GM12878 (cell line): Measurements from ENCODE around the gene ALDH1L1. TPM values are rescaled to one million over a fixed set of nuclear protein-coding genes. Genes with fewer than 3 reads are reported as not detected.

Experiments
- ATAC-seq: fragments of 200-7000 bp; cut with Tn5 transposase; 3 replicates; pipeline ENCODE4 v1.9.1; 2020; ENCODE audit warnings: mild to moderate bottlenecking, moderate library complexity
- BruUV-seq: library from RNA; stranded (reverse); fragments of 400-500 nt; replicated peaks from 2 replicates; lab custom pipeline; 2021; lab: Mats Ljungman, UMichigan
- CTCF ChIA-PET: fragments of 300-600 bp; sonication (Branson Sonifier 250); formaldehyde crosslinking; extraction: SDS; loops from one replicate; lab custom pipeline; 2021; ENCODE audit warnings: inconsistent platforms; lab: Yijun Ruan, JAX
- POLR2A ChIA-PET: fragments of 350-600 bp; formaldehyde crosslinking; extraction: SDS; loops from one replicate; lab custom pipeline; 2021; ENCODE audit warnings: inconsistent platforms; lab: Charles Lee
- RAD21 ChIA-PET: fragments of 300-600 bp; sonication (Branson Sonifier 250); formaldehyde crosslinking; loops from one replicate; lab custom pipeline; 2023; ENCODE audit warnings: antibody characterized with exemption; ENCODE audit not compliant: unreplicated experiment; lab: Charles Lee
- SMC1A ChIA-PET: fragments of 300-600 bp; sonication (Branson Sonifier 250); formaldehyde crosslinking; loops from one replicate; lab custom pipeline; 2023; ENCODE audit not compliant: unreplicated experiment, uncharacterized antibody; lab: Charles Lee
- DNase-seq: peaks from one replicate; pipeline ENCODE4 v3.0.0-alpha.2; 2011; ENCODE audit warnings: low read depth, low spot score
- FAIRE-seq: peaks from 3 replicates; lab custom pipeline; 2011; peaks lifted over from hg19 to GRCh38; lab: Jason Lieb, UNC
- H2AFZ ChIP-seq: 2 replicates; pipeline ENCODE4 v1.6.0; 2011; ENCODE audit warnings: low read depth, low read length, control low read depth; ENCODE audit not compliant: control insufficient read depth
- H3K27ac ChIP-seq: 2 replicates; pipeline ENCODE4 v1.5.1; 2011; ENCODE audit warnings: control low read depth; ENCODE audit not compliant: control insufficient read depth, insufficient read depth
- H3K27me3 ChIP-seq, 2 experiments: replicated peaks in 1 of 2; 2 replicates each; pipeline versions ENCODE4 v1.6.0 to v1.6.1; 2011; ENCODE audit warnings: low read length in 1 of 2; ENCODE audit not compliant: control insufficient read depth in 2 of 2, insufficient read depth in 2 of 2
- H3K36me3 ChIP-seq, 2 experiments: 2 replicates each; pipeline ENCODE4 v1.5.1; 2011; ENCODE audit warnings: low read length in 1 of 2; ENCODE audit not compliant: control insufficient read depth in 2 of 2, insufficient read depth in 2 of 2
- H3K4me1 ChIP-seq: 2 replicates; pipeline ENCODE4 v1.6.1; 2011; ENCODE audit warnings: mild to moderate bottlenecking, low read length, moderate library complexity, mixed read lengths; ENCODE audit not compliant: control insufficient read depth, insufficient read depth
- H3K4me2 ChIP-seq: 2 replicates; pipeline ENCODE4 v1.6.0; 2011; ENCODE audit warnings: control low read depth; ENCODE audit not compliant: control insufficient read depth, insufficient read depth
- H3K4me3 ChIP-seq: fragments of 200-600 bp; sonication (generic); 2 replicates; pipeline ENCODE4 v1.5.1; 2016
- H3K79me2 ChIP-seq: 2 replicates; pipeline ENCODE4 v1.6.0; 2011; ENCODE audit warnings: low read length; ENCODE audit not compliant: control insufficient read depth, insufficient read depth
- H3K9ac ChIP-seq: 2 replicates; pipeline ENCODE4 v1.8.0; 2011; ENCODE audit warnings: low read length, control low read depth, mixed read lengths; ENCODE audit not compliant: control insufficient read depth, insufficient read depth
- H3K9me3 ChIP-seq: replicated peaks from 3 replicates; pipeline ENCODE4 v1.5.1; 2011; ENCODE audit warnings: mild to moderate bottlenecking, low read length; ENCODE audit not compliant: control insufficient read depth, insufficient read depth
- H4K20me1 ChIP-seq: 2 replicates; pipeline ENCODE4 v1.6.0; 2011; ENCODE audit not compliant: control insufficient read depth, insufficient read depth
- CBFB ChIP-seq: IDR thresholded peaks from 2 replicates; pipeline ENCODE4 v1.6.1; 2016; ENCODE audit warnings: antibody characterized with exemption, low read depth
- HDAC6 ChIP-seq: fragments of 200-600 bp; sonication (generic); IDR thresholded peaks from one replicate; pipeline ENCODE4 v1.8.0; 2017; ENCODE audit warnings: antibody characterized with exemption; ENCODE audit not compliant: unreplicated experiment
- MYB ChIP-seq: fragments of 150-350 bp; IDR thresholded peaks from 2 replicates; pipeline ENCODE4 v1.6.1; 2014; ENCODE audit warnings: mild to moderate bottlenecking, low read depth, low read length, borderline replicate concordance
- NFYB ChIP-seq: IDR thresholded peaks from 2 replicates; pipeline ENCODE4 v1.6.1; 2011; ENCODE audit warnings: low read depth, mild to moderate bottlenecking, low read length, improper control_type of control experiment, moderate library complexity; ENCODE audit not compliant: insufficient read depth
- NRF1 ChIP-seq: conservative IDR thresholded peaks from 2 replicates; pipeline ENCODE4 v1.6.1; 2011; ENCODE audit warnings: mild to moderate bottlenecking, low read depth, low read length, improper control_type of control experiment
- RB1 ChIP-seq: fragments of 450-650 bp; formaldehyde crosslinking; IDR thresholded peaks from 2 replicates; pipeline ENCODE4 v1.6.1; 2017; ENCODE audit warnings: mild to moderate bottlenecking, borderline replicate concordance
- RCOR1 ChIP-seq: conservative IDR thresholded peaks from 2 replicates; pipeline ENCODE4 v1.6.1; 2012; ENCODE audit warnings: low read depth, low read length, improper control_type of control experiment
- SIX5 ChIP-seq: IDR thresholded peaks from 2 replicates; pipeline ENCODE4 v1.6.1; 2011; ENCODE audit warnings: mild to moderate bottlenecking, low read depth, low read length, moderate library complexity; ENCODE audit not compliant: severe bottlenecking
- TARDBP ChIP-seq: IDR thresholded peaks from 2 replicates; pipeline ENCODE4 v1.6.1; 2016; ENCODE audit warnings: borderline replicate concordance
- TCF12 ChIP-seq: IDR thresholded peaks from 2 replicates; pipeline ENCODE4 v1.6.1; 2011; ENCODE audit warnings: low read depth, mild to moderate bottlenecking, low read length
- TCF3 ChIP-seq: IDR thresholded peaks from 2 replicates; pipeline ENCODE4 v1.6.1; 2012; ENCODE audit warnings: low read depth, mild to moderate bottlenecking, low read length, borderline replicate concordance; ENCODE audit not compliant: insufficient read depth
- WGBS: methylation state at CpG from one replicate; pipeline ENCODE4 v1.1.6; 2016; ENCODE audit warnings: low lambda C conversion rate; ENCODE audit not compliant: insufficient replicate concordance, insufficient coverage; ENCODE audit errors: missing lambda C conversion rate; 5-methylcytosine and 5-hydroxymethylcytosine counted together
- in situ Hi-C: fragments of 300-500 bp; cut with MboI; formaldehyde crosslinking; loops from 9 replicates; pipeline ENCODE4 v1.14.3; 2018; ENCODE audit warnings: mixed read lengths
- intact Hi-C: fragments of 100-400 bp; cut with micrococcal nuclease; formaldehyde crosslinking; loops from one replicate; pipeline ENCODE4 v1.14.2; 2022; ENCODE audit not compliant: unreplicated experiment
- polyA plus RNA-seq, 11 experiments: library from polyadenylated mRNA; depleted of rRNA in 4 of 11; unstranded in 6 of 11; stranded (reverse) in 5 of 11; fragments of >200 nt; fragmentation: Nextera tagmentation in 4 of 11; fragmentation: Illumina TruSeq in 1 of 11; extraction: Ambion mirVana in 4 of 11; extraction: Trizol in 1 of 11; gene quantifications; 1 replicate in 1 of 11; 2 replicates in 10 of 11; pipeline versions ENCODE4 v1.2.1 to v1.2.3, GENCODE V29; 2011 to 2016; ENCODE audit warnings: inconsistent platforms in 2 of 11, missing spikeins in 2 of 11, low read depth in 1 of 11
- total RNA-seq, 4 experiments: library from RNA; depleted of rRNA in 3 of 4; stranded (reverse); fragments of >200 nt in 3 of 4; fragmentation: Illumina TruSeq in 1 of 4; extraction: Trizol in 1 of 4; gene quantifications; 2 replicates each; pipeline versions ENCODE4 v1.2.1 to v1.2.3, GENCODE V29; 2013 to 2021
- TF ChIP-seq, protein P1 (sequence below): IDR thresholded peaks from 2 replicates; pipeline ENCODE4 v1.6.1; 2011; ENCODE audit warnings: borderline replicate concordance, low read depth, mild to moderate bottlenecking, moderate library complexity, mixed read lengths, low read length; ENCODE audit not compliant: insufficient read depth; ENCODE audit errors: extremely low read length
- TF ChIP-seq, protein P2 (sequence below): fragments of 450-650 bp; IDR thresholded peaks from 2 replicates; pipeline ENCODE4 v1.6.1; 2017; ENCODE audit warnings: mild to moderate bottlenecking, moderate library complexity
- TF ChIP-seq, protein P3 (sequence below): fragments of 450-650 bp; IDR thresholded peaks from 2 replicates; pipeline ENCODE4 v1.6.1; 2017; ENCODE audit warnings: antibody characterized with exemption, mild to moderate bottlenecking, moderate library complexity

Gene ALDH1L1
- total and polyA plus RNA-seq, 10 of the 15 experiments (the other 5 are each of a cell fraction or from before 2014, with no cell fraction given) = 0.04 to 18.2 (median 0.45) TPM

DNA sequence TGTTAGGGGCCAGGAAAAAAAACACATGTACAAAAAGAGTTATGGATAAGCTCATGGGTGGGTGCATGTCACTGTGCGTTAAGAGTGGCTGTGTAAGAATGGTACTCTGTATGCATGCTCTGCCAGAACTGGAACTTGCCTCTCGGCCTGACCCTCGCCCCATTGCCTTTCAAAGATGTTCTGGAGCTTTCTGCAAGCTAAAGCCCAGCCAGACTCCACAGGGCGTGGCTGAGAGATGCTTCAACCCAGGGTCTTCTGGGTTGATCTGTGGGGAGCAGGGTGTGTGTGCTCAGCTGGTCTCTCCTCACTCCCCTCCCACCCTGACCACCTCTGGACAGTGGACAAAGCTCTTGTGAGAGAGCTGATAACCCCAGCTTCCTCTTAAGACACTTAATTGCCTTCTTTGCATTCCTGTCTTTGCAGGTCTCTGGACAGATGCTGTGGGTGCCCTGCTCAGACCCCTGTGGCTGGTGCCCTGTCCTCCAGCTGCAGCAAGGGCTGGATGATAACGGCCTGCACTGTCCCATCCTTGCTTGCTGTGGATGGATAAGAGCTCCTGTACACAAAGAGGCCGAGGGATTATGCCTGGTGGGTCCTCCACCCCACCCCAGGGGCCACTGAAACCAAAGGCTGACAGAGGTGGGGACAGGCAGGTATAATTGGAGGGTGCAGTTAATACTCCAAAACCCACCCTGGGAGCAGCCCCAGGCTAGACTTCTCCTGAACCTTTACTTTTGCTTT, 28.7 kb downstream of the ALDH1L1 start:
- TF ChIP-seq, protein P1, sequence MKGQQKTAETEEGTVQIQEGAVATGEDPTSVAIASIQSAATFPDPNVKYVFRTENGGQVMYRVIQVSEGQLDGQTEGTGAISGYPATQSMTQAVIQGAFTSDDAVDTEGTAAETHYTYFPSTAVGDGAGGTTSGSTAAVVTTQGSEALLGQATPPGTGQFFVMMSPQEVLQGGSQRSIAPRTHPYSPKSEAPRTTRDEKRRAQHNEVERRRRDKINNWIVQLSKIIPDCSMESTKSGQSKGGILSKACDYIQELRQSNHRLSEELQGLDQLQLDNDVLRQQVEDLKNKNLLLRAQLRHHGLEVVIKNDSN = no peak
- TF ChIP-seq MYB = no peak
- no peak for TF ChIP-seq NFYB
- TF ChIP-seq HDAC6 = no peak
- TF ChIP-seq CBFB = no peak
- no peak for TF ChIP-seq RB1
- no peak for TF ChIP-seq SIX5
- TF ChIP-seq TARDBP = no peak
- TF ChIP-seq, protein P2, sequence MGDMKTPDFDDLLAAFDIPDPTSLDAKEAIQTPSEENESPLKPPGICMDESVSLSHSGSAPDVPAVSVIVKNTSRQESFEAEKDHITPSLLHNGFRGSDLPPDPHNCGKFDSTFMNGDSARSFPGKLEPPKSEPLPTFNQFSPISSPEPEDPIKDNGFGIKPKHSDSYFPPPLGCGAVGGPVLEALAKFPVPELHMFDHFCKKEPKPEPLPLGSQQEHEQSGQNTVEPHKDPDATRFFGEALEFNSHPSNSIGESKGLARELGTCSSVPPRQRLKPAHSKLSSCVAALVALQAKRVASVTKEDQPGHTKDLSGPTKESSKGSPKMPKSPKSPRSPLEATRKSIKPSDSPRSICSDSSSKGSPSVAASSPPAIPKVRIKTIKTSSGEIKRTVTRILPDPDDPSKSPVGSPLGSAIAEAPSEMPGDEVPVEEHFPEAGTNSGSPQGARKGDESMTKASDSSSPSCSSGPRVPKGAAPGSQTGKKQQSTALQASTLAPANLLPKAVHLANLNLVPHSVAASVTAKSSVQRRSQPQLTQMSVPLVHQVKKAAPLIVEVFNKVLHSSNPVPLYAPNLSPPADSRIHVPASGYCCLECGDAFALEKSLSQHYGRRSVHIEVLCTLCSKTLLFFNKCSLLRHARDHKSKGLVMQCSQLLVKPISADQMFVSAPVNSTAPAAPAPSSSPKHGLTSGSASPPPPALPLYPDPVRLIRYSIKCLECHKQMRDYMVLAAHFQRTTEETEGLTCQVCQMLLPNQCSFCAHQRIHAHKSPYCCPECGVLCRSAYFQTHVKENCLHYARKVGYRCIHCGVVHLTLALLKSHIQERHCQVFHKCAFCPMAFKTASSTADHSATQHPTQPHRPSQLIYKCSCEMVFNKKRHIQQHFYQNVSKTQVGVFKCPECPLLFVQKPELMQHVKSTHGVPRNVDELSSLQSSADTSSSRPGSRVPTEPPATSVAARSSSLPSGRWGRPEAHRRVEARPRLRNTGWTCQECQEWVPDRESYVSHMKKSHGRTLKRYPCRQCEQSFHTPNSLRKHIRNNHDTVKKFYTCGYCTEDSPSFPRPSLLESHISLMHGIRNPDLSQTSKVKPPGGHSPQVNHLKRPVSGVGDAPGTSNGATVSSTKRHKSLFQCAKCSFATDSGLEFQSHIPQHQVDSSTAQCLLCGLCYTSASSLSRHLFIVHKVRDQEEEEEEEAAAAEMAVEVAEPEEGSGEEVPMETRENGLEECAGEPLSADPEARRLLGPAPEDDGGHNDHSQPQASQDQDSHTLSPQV = no peak
- TF ChIP-seq, protein P3, sequence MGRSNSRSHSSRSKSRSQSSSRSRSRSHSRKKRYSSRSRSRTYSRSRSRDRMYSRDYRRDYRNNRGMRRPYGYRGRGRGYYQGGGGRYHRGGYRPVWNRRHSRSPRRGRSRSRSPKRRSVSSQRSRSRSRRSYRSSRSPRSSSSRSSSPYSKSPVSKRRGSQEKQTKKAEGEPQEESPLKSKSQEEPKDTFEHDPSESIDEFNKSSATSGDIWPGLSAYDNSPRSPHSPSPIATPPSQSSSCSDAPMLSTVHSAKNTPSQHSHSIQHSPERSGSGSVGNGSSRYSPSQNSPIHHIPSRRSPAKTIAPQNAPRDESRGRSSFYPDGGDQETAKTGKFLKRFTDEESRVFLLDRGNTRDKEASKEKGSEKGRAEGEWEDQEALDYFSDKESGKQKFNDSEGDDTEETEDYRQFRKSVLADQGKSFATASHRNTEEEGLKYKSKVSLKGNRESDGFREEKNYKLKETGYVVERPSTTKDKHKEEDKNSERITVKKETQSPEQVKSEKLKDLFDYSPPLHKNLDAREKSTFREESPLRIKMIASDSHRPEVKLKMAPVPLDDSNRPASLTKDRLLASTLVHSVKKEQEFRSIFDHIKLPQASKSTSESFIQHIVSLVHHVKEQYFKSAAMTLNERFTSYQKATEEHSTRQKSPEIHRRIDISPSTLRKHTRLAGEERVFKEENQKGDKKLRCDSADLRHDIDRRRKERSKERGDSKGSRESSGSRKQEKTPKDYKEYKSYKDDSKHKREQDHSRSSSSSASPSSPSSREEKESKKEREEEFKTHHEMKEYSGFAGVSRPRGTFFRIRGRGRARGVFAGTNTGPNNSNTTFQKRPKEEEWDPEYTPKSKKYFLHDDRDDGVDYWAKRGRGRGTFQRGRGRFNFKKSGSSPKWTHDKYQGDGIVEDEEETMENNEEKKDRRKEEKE = no peak
- TF ChIP-seq RCOR1 = no peak
- TF ChIP-seq TCF3 = no peak
- no peak for TF ChIP-seq TCF12
- no peak for TF ChIP-seq NRF1
- no peak overlapping the region for H3K4me3 ChIP-seq
- DNase-seq (no peak), ATAC-seq (no peak), FAIRE-seq (no peak)
- no peaks in the 10 kb centered on the region for H3K4me1 ChIP-seq
- H2AFZ ChIP-seq = no peak overlapping the region
- H3K79me2 ChIP-seq = no peaks in the 10 kb centered on the region
- H3K27ac ChIP-seq = no peak overlapping the region
- CTCF ChIA-PET = no interaction called here
- H3K36me3 ChIP-seq = no peaks in the 10 kb centered on the region
- no peaks in the 10 kb centered on the region; a peak in 1 of 4 replicates for H3K27me3 ChIP-seq
- no peak overlapping the region for H3K4me2 ChIP-seq
- no peaks in the 10 kb centered on the region; the same call in 1 of the 2 replicates for H4K20me1 ChIP-seq
- H3K9me3 ChIP-seq = no peaks in the 10 kb centered on the region
- no peak overlapping the region for H3K9ac ChIP-seq
- no TSS peak for BruUV-seq
- POLR2A ChIA-PET = no interaction called here
- SMC1A ChIA-PET = interaction anchor here (0.9 kb wide), 1 partner anchor 19 kb away, joined by 3 read pairs; no protein-coding TSS in a partner anchor
- intact Hi-C loops = no loop called here
- RAD21 ChIA-PET = no interaction called here
- in situ Hi-C loops = no loop called here
- 7% methylated on average over 6 of the region's 6 CpGs for WGBS
